Gastroesophageal sphincter (tissue), 3 donors: ENCODE measurements around the gene NANOS1.

Experiments
- CTCF ChIP-seq, 4 experiments: fragments of 200-600 bp in 2 of 4; fragments of 450-650 bp in 2 of 4; sonication (generic) in 1 of 4; IDR thresholded peaks; one replicate each; pipeline ENCODE4 v1.5.1; 2017 to 2019; ENCODE audit warnings: antibody characterized with exemption in 4 of 4, mild to moderate bottlenecking in 2 of 4, moderate library complexity in 2 of 4
- EP300 ChIP-seq: sonication (generic); formaldehyde crosslinking; IDR thresholded peaks from one replicate; pipeline ENCODE4 v1.6.1; 2017; ENCODE audit warnings: antibody characterized with exemption, mild to moderate bottlenecking
- POLR2A ChIP-seq, 2 donors: fragments of 450-650 bp; IDR thresholded peaks; one replicate each; pipeline ENCODE4 v1.6.1; 2017; ENCODE audit warnings: antibody characterized with exemption in 2 of 2, mild to moderate bottlenecking in 2 of 2, moderate library complexity in 1 of 2
- POLR2AphosphoS5 ChIP-seq: sonication (generic); formaldehyde crosslinking; IDR thresholded peaks from one replicate; pipeline ENCODE4 v1.6.1; 2017; ENCODE audit warnings: antibody characterized with exemption

GRCh38 chr10:119045561-119045960, 16.0 kb downstream of the NANOS1 start:
- TF ChIP-seq CTCF (IDR thresholded peaks at IDR 0.05) (no peak), POLR2A (IDR thresholded peaks at IDR 0.05) (no peak), POLR2AphosphoS5 (no peak), EP300 (no peak)
